HepG2 (cell line): Measurements from ENCODE around the gene LEPROT. TPM values are rescaled to one million over a fixed set of nuclear protein-coding genes. Genes with fewer than 3 reads are reported as not detected.

ENCODE experiments used
- ATAD3A ChIP-seq: sonication (generic); formaldehyde crosslinking; IDR thresholded peaks from 2 replicates; pipeline ENCODE4 v1.4.0; 2020; ENCODE audit warnings: missing genetic modification reagents
- DR1 ChIP-seq: sonication (generic); formaldehyde crosslinking; IDR thresholded peaks from 2 replicates; pipeline ENCODE4 v1.8.0; 2021; ENCODE audit warnings: mild to moderate bottlenecking, missing genetic modification reagents, inconsistent platforms
- GTF3A ChIP-seq: sonication (generic); formaldehyde crosslinking; conservative IDR thresholded peaks from 2 replicates; pipeline ENCODE4 v1.4.0; 2020; ENCODE audit warnings: mild to moderate bottlenecking, missing genetic modification reagents
- HDAC2 ChIP-seq: sonication (generic); formaldehyde crosslinking; IDR thresholded peaks from 2 replicates; pipeline ENCODE4 v1.4.0; 2020; ENCODE audit warnings: missing genetic modification reagents
- HIC2 ChIP-seq: sonication (generic); formaldehyde crosslinking; IDR thresholded peaks from 2 replicates; pipeline ENCODE4 v1.9.0; 2022; ENCODE audit warnings: low read depth, missing genetic modification reagents
- HNRNPK ChIP-seq: fragments of 200-400 bp; formaldehyde crosslinking; IDR thresholded peaks from 2 replicates; pipeline ENCODE4 v1.6.1; 2018; ENCODE audit warnings: low read length, low read depth, moderate library complexity, mild to moderate bottlenecking; ENCODE audit not compliant: poor library complexity, severe bottlenecking
- HOXA3 ChIP-seq: sonication (generic); formaldehyde crosslinking; IDR thresholded peaks from 2 replicates; pipeline ENCODE4 v1.5.0; 2020; ENCODE audit warnings: missing genetic modification reagents
- IRF2 ChIP-seq: IDR thresholded peaks from 2 replicates; pipeline ENCODE4 v1.6.1; 2018; ENCODE audit warnings: missing genetic modification reagents, missing compliant biosample characterization
- JUND ChIP-seq: sonication (generic); formaldehyde crosslinking; IDR thresholded peaks from 2 replicates; pipeline ENCODE4 v1.8.0; 2022; ENCODE audit warnings: mild to moderate bottlenecking, missing genetic modification reagents
- KAT2B ChIP-seq: fragments of 150-350 bp; IDR thresholded peaks from 2 replicates; pipeline ENCODE4 v1.6.1; 2014; ENCODE audit warnings: low read depth, low read length, borderline replicate concordance
- PTBP1 ChIP-seq: fragments of 200-400 bp; formaldehyde crosslinking; IDR thresholded peaks from 2 replicates; pipeline ENCODE4 v1.6.1; 2018; ENCODE audit warnings: low read length, low read depth; ENCODE audit not compliant: poor library complexity, severe bottlenecking
- RARA ChIP-seq: IDR thresholded peaks from 2 replicates; pipeline ENCODE4 v1.6.1; 2016; ENCODE audit warnings: missing genetic modification reagents, missing compliant biosample characterization
- SSRP1 ChIP-seq: IDR thresholded peaks from 2 replicates; pipeline ENCODE4 v1.6.1; 2016; ENCODE audit warnings: control low read depth
- ZBTB39 ChIP-seq: sonication (generic); formaldehyde crosslinking; IDR thresholded peaks from 2 replicates; pipeline ENCODE4 v1.5.0; 2020; ENCODE audit warnings: missing genetic modification reagents
- ZFP41 ChIP-seq: sonication (generic); formaldehyde crosslinking; IDR thresholded peaks from 2 replicates; pipeline ENCODE4 v1.4.0; 2020; ENCODE audit warnings: mild to moderate bottlenecking, missing genetic modification reagents, borderline replicate concordance
- ZFP90 ChIP-seq: sonication (generic); formaldehyde crosslinking; IDR thresholded peaks from 2 replicates; pipeline ENCODE4 v1.8.0; 2022; ENCODE audit warnings: missing genetic modification reagents, mild to moderate bottlenecking, inconsistent platforms, borderline replicate concordance
- ZFYVE20 ChIP-seq: sonication (generic); formaldehyde crosslinking; IDR thresholded peaks from 2 replicates; pipeline ENCODE4 v1.8.0; 2023; ENCODE audit warnings: low read depth, mild to moderate bottlenecking, moderate library complexity, missing genetic modification reagents, borderline replicate concordance
- ZNF160 ChIP-seq: sonication (generic); formaldehyde crosslinking; IDR thresholded peaks from 2 replicates; pipeline ENCODE4 v1.8.0; 2022; ENCODE audit warnings: mild to moderate bottlenecking, inconsistent platforms, missing genetic modification reagents
- ZNF512 ChIP-seq: sonication (generic); formaldehyde crosslinking; IDR thresholded peaks from 2 replicates; pipeline ENCODE4 v1.4.0; 2020; ENCODE audit warnings: mild to moderate bottlenecking, missing genetic modification reagents
- ZNF609 ChIP-seq: sonication (generic); formaldehyde crosslinking; IDR thresholded peaks from 2 replicates; pipeline ENCODE4 v1.4.0; 2020; ENCODE audit warnings: mild to moderate bottlenecking, missing genetic modification reagents, borderline replicate concordance
- ZNF629 ChIP-seq: sonication (generic); formaldehyde crosslinking; conservative IDR thresholded peaks from 2 replicates; pipeline ENCODE4 v1.5.0; 2020; ENCODE audit warnings: missing genetic modification reagents
- ZSCAN25 ChIP-seq: sonication (generic); formaldehyde crosslinking; IDR thresholded peaks from 2 replicates; pipeline ENCODE4 v1.8.0; 2022; ENCODE audit warnings: mild to moderate bottlenecking, missing genetic modification reagents
- polyA plus RNA-seq, 8 experiments: library from polyadenylated mRNA; depleted of rRNA in 3 of 8; stranded (reverse) in 7 of 8; unstranded in 1 of 8; fragments of >200 nt; fragmentation: Illumina TruSeq in 4 of 8; extraction: Trizol in 4 of 8; gene quantifications; 2 replicates each; pipeline versions ENCODE4 v1.2.1 to v1.2.3, GENCODE V29; 2011 to 2016; ENCODE audit warnings: low read depth in 4 of 8, missing spikeins in 1 of 8, mixed read lengths in 1 of 8; ENCODE audit not compliant: insufficient read depth in 1 of 8
- total RNA-seq, 5 experiments: library from RNA; depleted of rRNA; stranded (reverse); fragments of >200 nt; fragmentation: Illumina TruSeq; extraction: Trizol; gene quantifications; 2 replicates each; pipeline ENCODE4 v1.2.3, GENCODE V29; 2016; ENCODE audit warnings: low read depth in 1 of 5

Gene LEPROT
- total and polyA plus RNA-seq, 2 of the 13 experiments (the other 11 are each of a cell fraction or from before 2014, with no cell fraction given), result 36.8 to 51.4 TPM

DNA sequence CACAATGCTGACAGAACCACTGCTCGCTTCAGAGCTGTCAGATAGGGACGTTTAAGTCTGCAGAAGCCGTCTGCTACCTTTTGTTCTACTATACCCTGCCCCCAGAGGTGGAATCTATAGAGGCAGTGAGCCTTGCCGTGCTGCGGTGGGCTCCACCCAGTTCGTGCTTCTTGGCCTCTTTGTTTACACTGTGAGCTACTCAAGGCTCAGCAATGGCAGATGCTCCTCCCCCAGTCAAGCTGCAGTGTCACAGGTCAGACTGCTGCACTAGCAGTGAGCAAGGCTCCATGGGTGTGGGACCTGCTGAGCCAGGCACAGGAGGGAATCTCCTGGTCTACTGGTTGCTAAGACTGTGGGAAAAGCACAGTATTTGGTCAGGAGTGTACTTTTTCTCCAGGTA lies 47.1 kb downstream of the LEPROT start (continued):
- no peak for TF ChIP-seq ZFP41 (CRISPR knock-in tag)
- peak; percentile 88 for TF ChIP-seq IRF2 (CRISPR knock-in tag)
- no peak for TF ChIP-seq ZSCAN25
- no peak for TF ChIP-seq HIC2 (CRISPR knock-in tag)
- no peak for TF ChIP-seq PTBP1
- no peak for TF ChIP-seq ZFYVE20 (CRISPR knock-in tag)
- TF ChIP-seq GTF3A (CRISPR knock-in tag), result no peak
- no peak for TF ChIP-seq ATAD3A (CRISPR knock-in tag)
- TF ChIP-seq ZNF160 (CRISPR knock-in tag), result peak; percentile 43; the same call in 1 of the 2 replicates
- TF ChIP-seq HNRNPK, result no peak
- TF ChIP-seq KAT2B, result no peak
- no peak for TF ChIP-seq ZNF629 (CRISPR knock-in tag)
- peak; percentile 98 for TF ChIP-seq ZNF609 (CRISPR knock-in tag)
- no peak for TF ChIP-seq DR1
- TF ChIP-seq SSRP1, result no peak
- TF ChIP-seq ZNF512 (CRISPR knock-in tag), result no peak
- TF ChIP-seq JUND (CRISPR knock-in tag), result no peak
- peak; percentile 78 for TF ChIP-seq RARA (CRISPR knock-in tag)
- TF ChIP-seq ZFP90 (CRISPR knock-in tag), result no peak
- TF ChIP-seq ZBTB39 (CRISPR knock-in tag), result no peak
- peak; percentile 91 for TF ChIP-seq HOXA3 (CRISPR knock-in tag)
- TF ChIP-seq HDAC2 (CRISPR knock-in tag), result peak; percentile 93
